Fibroblast of lung (primary cell): ENCODE data around the gene PCDHGA1.

Experiments used
- CTCF ChIP-seq, 2 donors: IDR thresholded peaks in 1 of 2; conservative IDR thresholded peaks in 1 of 2; 1 replicate in 1 of 2; 2 replicates in 1 of 2; pipeline ENCODE4 v1.5.1; 2011 to 2012; ENCODE audit warnings: low read length in 2 of 2, control low read depth in 1 of 2, inconsistent platforms in 1 of 2, low read depth in 1 of 2, mild to moderate bottlenecking in 1 of 2
- EZH2 ChIP-seq: IDR thresholded peaks from 2 replicates; pipeline ENCODE4 v1.5.1; 2012; ENCODE audit warnings: low read length, control low read depth, mild to moderate bottlenecking; ENCODE audit errors: missing control alignments

GRCh38 chr5:141465351-141465750 is 135.0 kb downstream of the PCDHGA1 start:
- TF ChIP-seq CTCF (conservative IDR thresholded peaks at IDR 0.05 in 1 of 2, IDR thresholded peaks at IDR 0.05 in 1 of 2; ENCODE audit: low read depth in 1 of 2, low read length in 2 of 2) (no peak), EZH2 (no peak)
